T-cell (primary cell): ENCODE data around the gene ADCY5. TPM values are rescaled to one million over a fixed set of nuclear protein-coding genes. Genes with fewer than 3 reads are reported as not detected.

Experiments
- ATAC-seq, 4 experiments: fragments of 200-7000 bp in 3 of 4; fragments of 150-1000 bp in 1 of 4; cut with Tn5 transposase; replicated peaks in 1 of 4; 1 replicate in 3 of 4; 2 replicates in 1 of 4; pipeline ENCODE4 v1.10.0; 2021; ENCODE audit warnings: moderate library complexity in 3 of 4, mild to moderate bottlenecking in 2 of 4, moderate number of reproducible peaks in 1 of 4
- CTCF ChIA-PET, 2 donors: fragments of 300-600 bp; sonication (Branson Sonifier 250); formaldehyde crosslinking; loops; one replicate each; lab custom pipeline; 2022; ENCODE audit warnings: antibody characterized with exemption in 2 of 2; lab: Charles Lee
- POLR2A ChIA-PET, 2 donors: fragments of 300-600 bp; sonication (Branson Sonifier 250); formaldehyde crosslinking; loops; one replicate each; lab custom pipeline; 2022; ENCODE audit warnings: antibody characterized with exemption in 2 of 2; lab: Charles Lee
- DNase-seq, 35 experiments: peaks; one replicate each; pipeline versions ENCODE4 v3.0.0 to v3.0.0-alpha.2; 2013 to 2023
- H3K27ac ChIP-seq: one replicate; pipeline ENCODE4 v1.5.1; 2013; ENCODE audit warnings: low read length
- H3K27me3 ChIP-seq, 2 experiments: replicated peaks in 1 of 2; 1 replicate in 1 of 2; 2 replicates in 1 of 2; pipeline versions ENCODE4 v1.6.1 to v1.7.0; 2013; ENCODE audit warnings: low read length in 1 of 2, mixed read lengths in 1 of 2; ENCODE audit not compliant: control insufficient read depth in 2 of 2, insufficient read depth in 2 of 2; ENCODE audit errors: extremely low read depth in 1 of 2
- H3K36me3 ChIP-seq, 2 donors: 1 replicate in 1 of 2; 2 replicates in 1 of 2; pipeline versions ENCODE4 v1.6.1 to v1.7.0; 2013; ENCODE audit warnings: low read length in 1 of 2; ENCODE audit not compliant: control insufficient read depth in 2 of 2, insufficient read depth in 1 of 2; ENCODE audit errors: extremely low read depth in 1 of 2
- H3K4me1 ChIP-seq, 2 experiments: 1 replicate in 1 of 2; 2 replicates in 1 of 2; pipeline versions ENCODE4 v1.6.1 to v1.7.0; 2013; ENCODE audit warnings: low read length in 2 of 2, mixed read lengths in 1 of 2; ENCODE audit not compliant: insufficient read depth in 2 of 2, control insufficient read depth in 1 of 2; ENCODE audit errors: extremely low read depth in 1 of 2
- H3K4me3 ChIP-seq, 2 donors: 1 replicate in 1 of 2; 2 replicates in 1 of 2; pipeline versions ENCODE4 v1.5.1 to v1.7.0; 2013; ENCODE audit warnings: mild to moderate bottlenecking in 2 of 2, low read length in 1 of 2, moderate library complexity in 1 of 2; ENCODE audit not compliant: control insufficient read depth in 1 of 2; ENCODE audit errors: extremely low read depth in 1 of 2
- H3K9me3 ChIP-seq: 2 replicates; pipeline ENCODE4 v1.7.0; 2013
- H3K27ac Mint-ChIP-seq, 2 donors: one replicate each; pipeline ENCODE4 v1.8.0; 2020 to 2021; ENCODE audit warnings: mild to moderate bottlenecking in 2 of 2, mixed read lengths in 2 of 2
- H3K27me3 Mint-ChIP-seq, 2 donors: one replicate each; pipeline ENCODE4 v1.8.0; 2021 to 2022; ENCODE audit warnings: mixed read lengths in 2 of 2
- H3K36me3 Mint-ChIP-seq: one replicate; pipeline ENCODE4 v1.8.0; 2021; ENCODE audit warnings: mixed read lengths
- H3K4me1 Mint-ChIP-seq, 3 donors: one replicate each; pipeline ENCODE4 v1.8.0; 2020 to 2022; ENCODE audit warnings: mixed read lengths in 3 of 3, mild to moderate bottlenecking in 1 of 3
- H3K4me3 Mint-ChIP-seq, 3 donors: one replicate each; pipeline ENCODE4 v1.8.0; 2020 to 2022; ENCODE audit warnings: mild to moderate bottlenecking in 3 of 3, mixed read lengths in 3 of 3, moderate library complexity in 3 of 3
- H3K9me3 Mint-ChIP-seq, 3 donors: one replicate each; pipeline ENCODE4 v1.8.0; 2020 to 2022; ENCODE audit warnings: mixed read lengths in 3 of 3
- WGBS: methylation state at CpG from one replicate; pipeline ENCODE4 v1.1.5; 2013; ENCODE audit warnings: missing lambda C conversion rate; ENCODE audit not compliant: insufficient coverage; 5-methylcytosine and 5-hydroxymethylcytosine counted together
- total RNA-seq, 35 experiments: library from RNA in 6 of 35; stranded (reverse) in 6 of 35; fragments of 120-200 nt in 1 of 35; gene quantifications; one replicate each; pipeline versions ENCODE4 v1.2.1 to v1.2.4 and lab custom pipeline; 2013 to 2026

Gene ADCY5
- total RNA-seq, 5 donors from 2014 or later (not counting 1 experiment from before 2014, with no cell fraction given): 0.23 TPM; not detected in 4

DNA sequence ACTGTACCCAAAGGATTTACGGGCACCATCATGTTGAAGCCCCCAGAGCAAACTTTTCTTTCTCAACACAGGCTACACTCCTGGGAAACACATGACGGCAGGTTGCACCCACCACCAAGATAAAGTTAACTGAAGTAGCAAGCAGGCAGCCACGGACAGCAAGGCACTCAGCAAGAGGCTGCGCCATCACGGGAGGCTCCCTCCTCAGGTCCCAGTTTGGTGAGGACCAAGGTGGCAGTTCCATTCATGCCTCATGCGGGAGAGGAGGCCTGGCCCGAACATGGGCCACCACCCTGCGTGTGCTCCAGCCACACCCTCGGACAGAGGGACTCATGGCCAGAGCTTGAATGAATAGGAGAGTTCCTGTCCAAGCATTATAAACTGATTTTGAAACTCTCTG is 6.8 kb downstream of the ADCY5 start:
- Histone ChIP-seq H3K27me3 (peaks cover 5 to 45% of the 10 kb centered on the region in 2 experiments), H3K4me1 (no peaks in the 10 kb centered on the region), H3K4me3 (no peak overlapping the region), H3K27ac (no peak overlapping the region), H3K36me3 (no peaks in the 10 kb centered on the region), H3K9me3 (no peaks in the 10 kb centered on the region)
- CTCF ChIA-PET: no interaction called here
- whole genome bisulfite sequencing: 95% methylated on average over 7 of the region's 9 CpGs
- ATAC-seq (no peak), DNase-seq (no peak)
- POLR2A ChIA-PET: no interaction called here
- Mint-ChIP-seq H3K9me3 (no peaks in the 10 kb centered on the region), H3K27ac (no peak overlapping the region), H3K4me1 (peaks cover 0 to 4% (median 2%) of the 10 kb centered on the region in 3 donors), H3K4me3 (no peak overlapping the region), H3K36me3 (no peaks in the 10 kb centered on the region), H3K27me3 (peaks cover 58 to 70% of the 10 kb centered on the region in 2 donors)

DNA sequence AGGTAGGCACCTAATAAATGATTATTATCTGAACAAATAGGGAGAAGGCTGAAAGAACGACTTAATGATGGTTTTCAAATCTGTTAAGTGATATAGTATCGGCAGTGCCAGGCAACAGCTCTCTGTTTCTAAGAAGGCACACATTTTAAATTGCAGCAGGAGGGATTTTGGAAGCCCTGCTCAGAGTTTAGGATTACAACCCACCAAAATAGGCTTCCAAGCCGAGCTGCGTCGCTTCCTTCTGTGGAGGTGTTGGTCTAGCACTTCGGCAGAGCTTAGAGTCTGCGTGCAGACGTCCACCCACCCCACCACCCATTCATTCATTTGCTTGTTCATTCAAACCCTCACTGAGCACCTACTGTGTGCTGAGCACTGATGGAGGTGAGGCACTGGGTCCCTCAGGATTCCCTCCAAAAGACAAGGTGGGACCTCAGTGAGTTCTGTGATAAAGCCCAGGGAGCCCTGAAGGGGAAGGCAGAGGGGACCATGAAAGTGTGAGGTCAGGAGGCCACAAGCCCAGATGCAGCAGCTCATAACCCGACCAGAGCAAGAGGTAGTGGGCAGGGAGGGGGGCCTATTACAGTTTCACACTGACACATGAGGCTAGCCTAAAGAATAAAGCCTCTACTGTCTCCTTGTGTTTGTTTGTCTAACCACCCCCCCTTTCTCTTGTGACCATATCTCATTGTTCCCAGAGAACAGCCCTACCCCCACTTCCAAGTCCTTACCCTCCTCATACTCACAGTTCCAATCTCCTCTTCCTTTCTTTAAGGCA is 8.9 kb downstream of the ADCY5 start:
- H3K4me1 Mint-ChIP-seq: no peaks in the 10 kb centered on the region
- no peak overlapping the region for H3K27ac ChIP-seq
- H3K27me3 ChIP-seq: peaks cover 2 to 33% of the 10 kb centered on the region in 2 experiments
- H3K9me3 ChIP-seq: no peaks in the 10 kb centered on the region
- CTCF ChIA-PET: no interaction called here
- DNase-seq (no peak), ATAC-seq (no peak)
- peaks cover 39 to 51% of the 10 kb centered on the region in 2 donors for H3K27me3 Mint-ChIP-seq
- no peaks in the 10 kb centered on the region for H3K36me3 Mint-ChIP-seq
- H3K36me3 ChIP-seq: no peaks in the 10 kb centered on the region
- H3K9me3 Mint-ChIP-seq: no peaks in the 10 kb centered on the region
- H3K4me1 ChIP-seq: no peaks in the 10 kb centered on the region
- no peak overlapping the region for H3K4me3 ChIP-seq
- no peak overlapping the region for H3K4me3 Mint-ChIP-seq
- POLR2A ChIA-PET: no interaction called here
- no peak overlapping the region for H3K27ac Mint-ChIP-seq
- WGBS: 100% methylated on average over 1 of the region's 9 CpGs

DNA sequence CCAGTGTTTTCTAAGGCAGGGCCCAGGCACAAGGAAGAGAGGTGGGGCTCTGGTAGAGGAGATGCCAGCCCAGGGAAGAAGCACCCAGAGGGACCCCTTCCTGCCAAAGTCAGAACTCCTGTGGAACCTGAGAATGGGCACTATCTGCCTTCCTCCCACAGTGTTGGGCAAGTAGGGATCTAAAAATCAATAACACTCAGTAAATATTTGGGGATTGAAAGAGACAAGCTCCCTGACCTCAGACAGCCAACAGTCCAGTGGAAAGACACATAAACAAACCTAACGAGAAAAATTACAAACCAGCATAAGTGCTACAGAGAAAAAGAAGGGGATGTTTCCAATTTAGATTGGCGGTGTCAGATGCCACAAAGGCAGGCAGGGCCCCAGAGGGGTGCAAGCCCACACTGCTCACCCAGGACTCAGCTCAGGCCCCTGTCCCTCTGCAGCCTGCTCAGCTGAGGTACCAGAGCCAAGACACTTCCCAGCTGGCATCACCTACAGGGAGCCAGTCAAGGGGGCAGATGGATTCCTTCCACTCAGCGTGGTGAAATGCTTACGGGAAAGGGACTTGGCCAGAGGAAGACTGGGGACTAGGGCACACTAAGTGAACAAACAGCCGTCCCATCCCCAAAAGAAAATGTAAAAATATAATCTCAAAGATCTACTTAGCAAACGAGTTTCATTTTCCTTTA is 15.9 kb downstream of the ADCY5 start:
- no peak for ATAC-seq
- POLR2A ChIA-PET: no interaction called here
- Histone ChIP-seq H3K9me3 (no peaks in the 10 kb centered on the region), H3K27ac (no peak overlapping the region), H3K4me3 (no peak overlapping the region), H3K27me3 (peaks cover 0 to 14% of the 10 kb centered on the region in 2 experiments), H3K36me3 (no peaks in the 10 kb centered on the region), H3K4me1 (no peaks in the 10 kb centered on the region)
- Mint-ChIP-seq H3K4me1 (no peaks in the 10 kb centered on the region), H3K27ac (no peak overlapping the region), H3K9me3 (no peaks in the 10 kb centered on the region), H3K36me3 (no peaks in the 10 kb centered on the region), H3K4me3 (no peak overlapping the region), H3K27me3 (peaks cover 7 to 9% of the 10 kb centered on the region in 2 donors)
- WGBS: 77% methylated on average over 4 of the region's 6 CpGs
- CTCF ChIA-PET: interaction anchor here in 1 of 2 donors (1.0 kb wide), 1 partner anchor 126 kb away, joined by 3 read pairs; no protein-coding TSS in a partner anchor
- DNase-seq: no peak

DNA sequence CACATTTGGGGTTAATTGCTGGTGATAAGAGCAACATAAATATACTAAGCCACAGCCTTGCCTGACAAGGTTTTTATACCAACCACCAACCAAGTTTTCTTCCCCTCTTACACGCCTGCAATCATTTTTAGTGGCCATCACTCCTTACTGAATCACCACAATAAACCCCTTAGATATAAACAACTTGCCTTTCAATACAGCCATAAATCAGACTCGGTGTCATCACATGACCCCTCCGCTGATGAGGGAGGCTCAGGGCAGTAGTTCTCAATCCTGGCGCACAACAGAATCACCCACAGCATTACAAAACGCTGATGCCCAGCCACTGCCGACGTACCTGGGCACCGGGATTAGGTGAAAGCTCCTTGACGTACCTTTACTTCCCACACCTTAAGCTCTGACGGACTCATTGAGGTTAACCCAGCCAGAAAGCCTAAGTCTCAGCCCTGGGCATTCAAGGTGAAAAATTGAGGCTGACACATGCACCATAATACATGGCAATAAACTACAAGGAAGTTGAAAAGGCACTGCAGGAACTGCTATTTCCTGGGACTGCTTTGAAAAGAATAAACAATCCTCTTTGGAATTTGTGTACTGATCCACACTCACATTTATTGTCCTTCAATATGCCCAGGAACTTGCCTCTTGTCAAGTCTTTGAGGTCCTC is 17.1 kb downstream of the ADCY5 start:
- DNase-seq (no peak), ATAC-seq (no peak)
- Histone ChIP-seq H3K36me3 (no peaks in the 10 kb centered on the region), H3K4me1 (no peaks in the 10 kb centered on the region), H3K27ac (no peak overlapping the region), H3K27me3 (peaks cover 0 to 16% of the 10 kb centered on the region in 2 experiments), H3K9me3 (no peaks in the 10 kb centered on the region), H3K4me3 (no peak overlapping the region)
- ChIA-PET POLR2A (no interaction called here), CTCF (no interaction called here)
- H3K27me3 Mint-ChIP-seq: peaks cover 7 to 8% of the 10 kb centered on the region in 2 donors
- no peaks in the 10 kb centered on the region for H3K36me3 Mint-ChIP-seq
- no peaks in the 10 kb centered on the region for H3K9me3 Mint-ChIP-seq
- 65% methylated on average over 4 of the region's 10 CpGs for WGBS
- H3K4me1 Mint-ChIP-seq: no peaks in the 10 kb centered on the region
- H3K4me3 Mint-ChIP-seq: no peak overlapping the region
- H3K27ac Mint-ChIP-seq: no peak overlapping the region

DNA sequence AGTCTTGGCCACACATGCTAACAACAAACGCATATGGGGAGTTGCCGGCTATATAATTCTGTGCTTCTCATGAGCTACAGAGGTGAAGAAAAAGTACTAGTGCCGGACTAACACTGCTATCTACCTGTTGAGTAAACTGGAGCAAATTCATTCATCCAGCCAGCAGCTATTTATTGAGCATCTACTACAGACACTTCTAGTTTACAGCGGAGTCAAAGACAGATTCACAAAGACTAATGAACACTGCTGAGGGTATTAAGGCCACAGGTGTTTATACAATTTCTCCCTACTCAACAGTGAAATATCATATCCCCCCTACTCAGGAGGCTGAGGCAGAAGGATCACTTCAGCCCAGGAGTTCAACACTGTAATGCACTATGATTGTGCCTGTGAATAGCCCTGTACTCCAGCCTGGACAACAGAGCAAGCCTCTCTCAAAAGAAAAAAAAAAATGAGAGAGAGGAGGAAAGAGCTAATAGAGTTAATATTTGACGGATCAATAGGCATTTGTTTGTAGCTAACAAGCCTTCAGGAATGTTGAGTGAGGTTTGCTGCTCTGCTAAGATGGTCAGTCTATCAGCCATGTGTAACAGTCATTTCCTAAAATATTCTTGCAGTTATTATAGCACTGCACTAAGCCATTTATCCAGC is 17.8 kb downstream of the ADCY5 start:
- H3K36me3 Mint-ChIP-seq: no peaks in the 10 kb centered on the region
- H3K4me3 Mint-ChIP-seq: no peak overlapping the region
- H3K27me3 Mint-ChIP-seq: peaks cover 7 to 13% of the 10 kb centered on the region in 2 donors
- no peak overlapping the region for H3K27ac Mint-ChIP-seq
- H3K4me1 Mint-ChIP-seq: no peaks in the 10 kb centered on the region
- H3K9me3 Mint-ChIP-seq: no peaks in the 10 kb centered on the region
- H3K27me3 ChIP-seq: peaks cover 0 to 21% of the 10 kb centered on the region in 2 experiments
- ATAC-seq (no peak), DNase-seq (no peak)
- 100% methylated on average over 1 of the region's 5 CpGs for WGBS
- no peaks in the 10 kb centered on the region for H3K9me3 ChIP-seq
- CTCF ChIA-PET: no interaction called here
- H3K4me3 ChIP-seq: no peak overlapping the region
- POLR2A ChIA-PET: no interaction called here
- no peak overlapping the region for H3K27ac ChIP-seq
- H3K4me1 ChIP-seq: no peaks in the 10 kb centered on the region
- no peaks in the 10 kb centered on the region for H3K36me3 ChIP-seq

DNA sequence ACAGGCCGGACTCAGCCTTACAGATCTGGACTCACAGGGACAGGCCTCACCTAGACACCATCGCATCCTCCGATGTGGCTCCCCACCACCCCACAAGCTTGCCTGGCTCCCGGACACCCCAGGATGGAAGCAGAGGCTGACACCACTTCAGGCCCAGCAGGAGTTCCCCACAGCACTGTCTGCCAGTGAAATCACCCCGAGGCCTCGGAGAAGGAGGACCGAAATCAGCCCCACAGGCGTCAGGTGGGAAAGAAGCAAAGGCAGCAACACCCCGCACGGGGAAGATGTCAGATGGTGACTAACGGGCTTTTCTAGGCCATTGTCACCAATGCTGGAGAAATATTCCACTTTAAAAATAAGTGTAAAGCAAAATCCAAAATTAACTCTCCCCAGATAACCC is 18.6 kb downstream of the ADCY5 start:
- ChIA-PET POLR2A (no interaction called here), CTCF (no interaction called here)
- no peak overlapping the region for H3K27ac ChIP-seq
- WGBS: 96% methylated on average over 4 of the region's 11 CpGs
- no peaks in the 10 kb centered on the region for H3K9me3 ChIP-seq
- DNase-seq (no peak), ATAC-seq (no peak)
- H3K36me3 Mint-ChIP-seq: no peaks in the 10 kb centered on the region
- H3K4me1 Mint-ChIP-seq: no peaks in the 10 kb centered on the region
- H3K27me3 Mint-ChIP-seq: peaks cover 7 to 13% of the 10 kb centered on the region in 2 donors
- no peaks in the 10 kb centered on the region for H3K4me1 ChIP-seq
- H3K4me3 Mint-ChIP-seq: no peak overlapping the region
- H3K4me3 ChIP-seq: no peak overlapping the region
- H3K9me3 Mint-ChIP-seq: no peaks in the 10 kb centered on the region
- H3K27ac Mint-ChIP-seq: no peak overlapping the region
- H3K27me3 ChIP-seq: peaks cover 0 to 21% of the 10 kb centered on the region in 2 experiments
- H3K36me3 ChIP-seq: no peaks in the 10 kb centered on the region
